Measurements from ENCODE around the gene TTC28.

DNA sequence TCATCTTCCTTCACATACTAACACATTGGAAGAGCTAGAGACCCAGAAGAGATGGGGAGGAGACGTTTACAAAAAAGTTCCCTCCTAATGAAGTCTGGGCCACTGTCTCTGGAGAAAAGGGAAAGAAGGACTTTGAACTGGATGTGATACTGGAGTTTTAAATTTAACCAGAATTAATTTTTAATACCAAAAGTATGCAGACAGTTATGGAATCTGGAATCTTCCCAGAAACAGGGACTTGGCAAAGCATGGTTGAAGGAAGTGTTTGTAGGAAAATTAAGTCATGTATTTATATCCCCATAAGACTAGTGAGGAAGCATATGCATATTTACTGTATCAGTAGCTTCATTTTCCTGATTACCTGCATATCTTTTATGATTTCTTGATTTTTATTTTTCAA, 215.5 kb downstream of the TTC28 start:
- TF ChIP-seq CTCF (IDR thresholded peaks at IDR 0.05) = no peak
- no peak for TF ChIP-seq POLR2A (IDR thresholded peaks at IDR 0.05)
